ENCODE data around the gene IQCE. TPM values are rescaled to one million over a fixed set of nuclear protein-coding genes. Genes with fewer than 3 reads are reported as not detected.
"Not testable (repeated sequence)": the region's sequence is repeated elsewhere in the genome, so short reads cannot be mapped to it uniquely, and the experiment has no call there.

IQCE gene
- total RNA-seq, 4 donors from 2014 or later, result 6.6 to 14.3 (median 12.8) TPM

GRCh38 chr7:2607923-2608904 lies 49.4 kb downstream of the IQCE start:
- no peak for TF ChIP-seq CTCF (IDR thresholded peaks at IDR 0.05)
- ATAC-seq (ENCODE audit: low FRiP score) (no peak), DNase-seq (ENCODE audit: low spot score) (no peak)

GRCh38 chr7:2608921-2609411 lies 50.2 kb downstream of the IQCE start:
- no peak for ATAC-seq (ENCODE audit: low FRiP score)
- no peak for DNase-seq (ENCODE audit: low spot score)
- no peak for TF ChIP-seq CTCF (IDR thresholded peaks at IDR 0.05)

GRCh38 chr7:2609646-2610045 lies 50.9 kb downstream of the IQCE start:
- not testable (repeated sequence) for ATAC-seq (ENCODE audit: low FRiP score); DNase-seq (ENCODE audit: low spot score)

GRCh38 chr7:2610466-2610865 lies 51.7 kb downstream of the IQCE start:
- no peak for ATAC-seq (ENCODE audit: low FRiP score)
- no peak for TF ChIP-seq CTCF (IDR thresholded peaks at IDR 0.05)
- no peak for DNase-seq (ENCODE audit: low spot score)

GRCh38 chr7:2610898-2611297 lies 52.1 kb downstream of the IQCE start:
- TF ChIP-seq CTCF (IDR thresholded peaks at IDR 0.05), result no peak
- DNase-seq (ENCODE audit: low spot score) (no peak), ATAC-seq (ENCODE audit: low FRiP score) (no peak)

- DNase-seq (ENCODE audit: low spot score) (no peak), ATAC-seq (ENCODE audit: low FRiP score) (no peak)
- no peak for TF ChIP-seq CTCF (IDR thresholded peaks at IDR 0.05)
Measured at GRCh38 chr7:2611401-2611800, 52.6 kb downstream of the IQCE start.

- no peak for ATAC-seq (ENCODE audit: low FRiP score)
- no peak for DNase-seq (ENCODE audit: low spot score)
- no peak for TF ChIP-seq CTCF (IDR thresholded peaks at IDR 0.05)
Measured at GRCh38 chr7:2611922-2612321, 53.1 kb downstream of the IQCE start.

All from omental fat pad (tissue), 4 donors.